ENCODE results near the gene PRELID3B. TPM values are rescaled to one million over a fixed set of nuclear protein-coding genes. Genes with fewer than 3 reads are reported as not detected.

The PRELID3B gene
- total RNA-seq, 1 donor from 2014 or later = 38.6 TPM

- peak overlapping the region; percentile 84 to 90 (median 89) for H3K4me3 ChIP-seq (ENCODE audit: low read length in 3 of 3)
- peaks cover 18 to 54% (median 37%) of the 10 kb centered on the region in 3 donors for H3K36me3 ChIP-seq (ENCODE audit: control insufficient read depth in 3 of 3, insufficient read depth in 3 of 3, low read length in 3 of 3)
- no peaks in the 10 kb centered on the region for H3K9me3 ChIP-seq (ENCODE audit: control insufficient read depth in 3 of 3, low read length in 3 of 3)
- peak overlapping the region; percentile 81 to 89 (median 88) for H3K9ac ChIP-seq (ENCODE audit: low read depth in 1 of 3, low read length in 3 of 3)
- H3K27me3 ChIP-seq (ENCODE audit: control insufficient read depth in 3 of 3, insufficient read depth in 3 of 3, low read length in 3 of 3) = no peaks in the 10 kb centered on the region
- no peak overlapping the region for H3K27ac ChIP-seq (ENCODE audit: low read depth, low read length)
- H3K4me1 ChIP-seq (ENCODE audit: control insufficient read depth in 3 of 3, insufficient read depth in 3 of 3, low read length in 3 of 3) = peaks cover 26 to 32% (median 29%) of the 10 kb centered on the region in 3 donors
Observed at GRCh38 chr20:59030911-59031563, 11.5 kb downstream of the PRELID3B start.

- no peak overlapping the region for H3K4me3 ChIP-seq (ENCODE audit: low read length in 3 of 3)
- H3K36me3 ChIP-seq (ENCODE audit: control insufficient read depth in 3 of 3, insufficient read depth in 3 of 3, low read length in 3 of 3) = peaks cover 21 to 58% (median 41%) of the 10 kb centered on the region in 3 donors
- H3K4me1 ChIP-seq (ENCODE audit: control insufficient read depth in 3 of 3, insufficient read depth in 3 of 3, low read length in 3 of 3) = peaks cover 26 to 41% (median 38%) of the 10 kb centered on the region in 3 donors
- no peak overlapping the region for H3K9ac ChIP-seq (ENCODE audit: low read depth in 1 of 3, low read length in 3 of 3)
- no peaks in the 10 kb centered on the region for H3K27me3 ChIP-seq (ENCODE audit: control insufficient read depth in 3 of 3, insufficient read depth in 3 of 3, low read length in 3 of 3)
- H3K9me3 ChIP-seq (ENCODE audit: control insufficient read depth in 3 of 3, low read length in 3 of 3) = no peaks in the 10 kb centered on the region
- no peak overlapping the region for H3K27ac ChIP-seq (ENCODE audit: low read depth, low read length)
Observed at GRCh38 chr20:59028812-59029211, 13.8 kb downstream of the PRELID3B start.

GRCh38 chr20:59027741-59028320 lies 14.8 kb downstream of the PRELID3B start:
- H3K4me3 ChIP-seq (ENCODE audit: low read length in 3 of 3) = no peak overlapping the region
- no peak overlapping the region for H3K27ac ChIP-seq (ENCODE audit: low read depth, low read length)
- peaks cover 29 to 62% (median 51%) of the 10 kb centered on the region in 3 donors for H3K36me3 ChIP-seq (ENCODE audit: control insufficient read depth in 3 of 3, insufficient read depth in 3 of 3, low read length in 3 of 3)
- no peaks in the 10 kb centered on the region for H3K9me3 ChIP-seq (ENCODE audit: control insufficient read depth in 3 of 3, low read length in 3 of 3)
- peaks cover 23 to 41% (median 37%) of the 10 kb centered on the region in 3 donors for H3K4me1 ChIP-seq (ENCODE audit: control insufficient read depth in 3 of 3, insufficient read depth in 3 of 3, low read length in 3 of 3)
- no peak overlapping the region for H3K9ac ChIP-seq (ENCODE audit: low read depth in 1 of 3, low read length in 3 of 3)
- H3K27me3 ChIP-seq (ENCODE audit: control insufficient read depth in 3 of 3, insufficient read depth in 3 of 3, low read length in 3 of 3) = no peaks in the 10 kb centered on the region

GRCh38 chr20:59026904-59027740 lies 15.5 kb downstream of the PRELID3B start:
- Histone ChIP-seq H3K4me1 (ENCODE audit: control insufficient read depth in 3 of 3, insufficient read depth in 3 of 3, low read length in 3 of 3) (peaks cover 21 to 41% (median 34%) of the 10 kb centered on the region in 3 donors), H3K27me3 (ENCODE audit: control insufficient read depth in 3 of 3, insufficient read depth in 3 of 3, low read length in 3 of 3) (no peaks in the 10 kb centered on the region), H3K36me3 (ENCODE audit: control insufficient read depth in 3 of 3, insufficient read depth in 3 of 3, low read length in 3 of 3) (peaks cover 32 to 66% (median 54%) of the 10 kb centered on the region in 3 donors), H3K9me3 (ENCODE audit: control insufficient read depth in 3 of 3, low read length in 3 of 3) (no peaks in the 10 kb centered on the region), H3K9ac (ENCODE audit: low read depth in 1 of 3, low read length in 3 of 3) (no peak overlapping the region), H3K4me3 (ENCODE audit: low read length in 3 of 3) (no peak overlapping the region), H3K27ac (ENCODE audit: low read depth, low read length) (no peak overlapping the region)

GRCh38 chr20:59025511-59025910 lies 17.1 kb downstream of the PRELID3B start:
- peaks cover 32 to 63% (median 54%) of the 10 kb centered on the region in 3 donors for H3K36me3 ChIP-seq (ENCODE audit: control insufficient read depth in 3 of 3, insufficient read depth in 3 of 3, low read length in 3 of 3)
- no peaks in the 10 kb centered on the region for H3K27me3 ChIP-seq (ENCODE audit: control insufficient read depth in 3 of 3, insufficient read depth in 3 of 3, low read length in 3 of 3)
- peaks cover 12 to 30% (median 23%) of the 10 kb centered on the region in 3 donors for H3K4me1 ChIP-seq (ENCODE audit: control insufficient read depth in 3 of 3, insufficient read depth in 3 of 3, low read length in 3 of 3)
- H3K4me3 ChIP-seq (ENCODE audit: low read length in 3 of 3) = no peak overlapping the region
- H3K9me3 ChIP-seq (ENCODE audit: control insufficient read depth in 3 of 3, low read length in 3 of 3) = no peaks in the 10 kb centered on the region
- peak overlapping the region in 1 of 3 donors; percentile 24 for H3K9ac ChIP-seq (ENCODE audit: low read depth in 1 of 3, low read length in 3 of 3)
- H3K27ac ChIP-seq (ENCODE audit: low read depth, low read length) = no peak overlapping the region

- Histone ChIP-seq H3K4me1 (ENCODE audit: control insufficient read depth in 3 of 3, insufficient read depth in 3 of 3, low read length in 3 of 3) (peaks cover 9 to 27% (median 20%) of the 10 kb centered on the region in 3 donors), H3K4me3 (ENCODE audit: low read length in 3 of 3) (no peak overlapping the region), H3K9ac (ENCODE audit: low read depth in 1 of 3, low read length in 3 of 3) (no peak overlapping the region), H3K27ac (ENCODE audit: low read depth, low read length) (no peak overlapping the region), H3K27me3 (ENCODE audit: control insufficient read depth in 3 of 3, insufficient read depth in 3 of 3, low read length in 3 of 3) (no peaks in the 10 kb centered on the region), H3K9me3 (ENCODE audit: control insufficient read depth in 3 of 3, low read length in 3 of 3) (no peaks in the 10 kb centered on the region), H3K36me3 (ENCODE audit: control insufficient read depth in 3 of 3, insufficient read depth in 3 of 3, low read length in 3 of 3) (peaks cover 32 to 60% (median 51%) of the 10 kb centered on the region in 3 donors)
Observed at GRCh38 chr20:59025086-59025485, 17.5 kb downstream of the PRELID3B start.

- H3K4me3 ChIP-seq (ENCODE audit: low read length in 3 of 3) = no peak overlapping the region
- H3K36me3 ChIP-seq (ENCODE audit: control insufficient read depth in 3 of 3, insufficient read depth in 3 of 3, low read length in 3 of 3) = peaks cover 29 to 51% (median 49%) of the 10 kb centered on the region in 3 donors
Observed at GRCh38 chr20:59024111-59024530, 18.5 kb downstream of the PRELID3B start.

GRCh38 chr20:59023616-59024015 lies 19.0 kb downstream of the PRELID3B start:
- H3K9ac ChIP-seq (ENCODE audit: low read depth in 1 of 3, low read length in 3 of 3) = no peak overlapping the region
- peaks cover 29 to 46% (median 44%) of the 10 kb centered on the region in 3 donors for H3K36me3 ChIP-seq (ENCODE audit: control insufficient read depth in 3 of 3, insufficient read depth in 3 of 3, low read length in 3 of 3)
- H3K9me3 ChIP-seq (ENCODE audit: control insufficient read depth in 3 of 3, low read length in 3 of 3) = no peaks in the 10 kb centered on the region
- peaks cover 0 to 16% (median 10%) of the 10 kb centered on the region in 3 donors for H3K4me1 ChIP-seq (ENCODE audit: control insufficient read depth in 3 of 3, insufficient read depth in 3 of 3, low read length in 3 of 3)
- no peaks in the 10 kb centered on the region for H3K27me3 ChIP-seq (ENCODE audit: control insufficient read depth in 3 of 3, insufficient read depth in 3 of 3, low read length in 3 of 3)
- no peak overlapping the region for H3K4me3 ChIP-seq (ENCODE audit: low read length in 3 of 3)
- H3K27ac ChIP-seq (ENCODE audit: low read depth, low read length) = no peak overlapping the region

More at GRCh38 chr20:59024111-59024530, 18.5 kb downstream of the PRELID3B start:
- Histone ChIP-seq H3K9ac (ENCODE audit: low read depth in 1 of 3, low read length in 3 of 3) (no peak overlapping the region), H3K9me3 (ENCODE audit: control insufficient read depth in 3 of 3, low read length in 3 of 3) (no peaks in the 10 kb centered on the region), H3K27me3 (ENCODE audit: control insufficient read depth in 3 of 3, insufficient read depth in 3 of 3, low read length in 3 of 3) (no peaks in the 10 kb centered on the region), H3K4me1 (ENCODE audit: control insufficient read depth in 3 of 3, insufficient read depth in 3 of 3, low read length in 3 of 3) (peaks cover 5 to 21% (median 14%) of the 10 kb centered on the region in 3 donors), H3K27ac (ENCODE audit: low read depth, low read length) (no peak overlapping the region)

GRCh38 chr20:59022754-59023153 lies 19.8 kb downstream of the PRELID3B start:
- H3K27me3 ChIP-seq (ENCODE audit: control insufficient read depth in 3 of 3, insufficient read depth in 3 of 3, low read length in 3 of 3) = no peaks in the 10 kb centered on the region
- no peak overlapping the region for H3K27ac ChIP-seq (ENCODE audit: low read depth, low read length)
- no peak overlapping the region for H3K4me3 ChIP-seq (ENCODE audit: low read length in 3 of 3)
- no peak overlapping the region for H3K9ac ChIP-seq (ENCODE audit: low read depth in 1 of 3, low read length in 3 of 3)
- H3K9me3 ChIP-seq (ENCODE audit: control insufficient read depth in 3 of 3, low read length in 3 of 3) = no peaks in the 10 kb centered on the region
- peaks cover 0 to 16% (median 8%) of the 10 kb centered on the region in 3 donors for H3K4me1 ChIP-seq (ENCODE audit: control insufficient read depth in 3 of 3, insufficient read depth in 3 of 3, low read length in 3 of 3)
- H3K36me3 ChIP-seq (ENCODE audit: control insufficient read depth in 3 of 3, insufficient read depth in 3 of 3, low read length in 3 of 3) = peaks cover 29 to 42% (median 38%) of the 10 kb centered on the region in 3 donors

Data from skeletal muscle tissue (tissue), 4 donors.